Stimulated activated naive CD8-positive, alpha-beta T cell treated with anti-CD3 and anti-CD28 coated beads, Interleukin-15, Interleukin-2, amounts not matched to agents 100 ng/mL and 50 ng/mL, for 24 hours (primary cell): ENCODE measurements around the gene SCNM1.
"Not testable (repeated sequence)": the region's sequence is repeated elsewhere in the genome, so short reads cannot be mapped to it uniquely, and the experiment has no call there.

Experiments used
- H3K27ac Mint-ChIP-seq: one replicate; pipeline ENCODE4 v1.8.0; 2021; ENCODE audit warnings: mild to moderate bottlenecking, mixed read lengths
- H3K27me3 Mint-ChIP-seq: one replicate; pipeline ENCODE4 v1.8.0; 2021; ENCODE audit warnings: mixed read lengths
- H3K36me3 Mint-ChIP-seq: one replicate; pipeline ENCODE4 v1.8.0; 2021; ENCODE audit warnings: low read depth, mixed read lengths
- H3K4me1 Mint-ChIP-seq: one replicate; pipeline ENCODE4 v1.8.0; 2021; ENCODE audit warnings: low read depth, mixed read lengths
- H3K4me3 Mint-ChIP-seq: one replicate; pipeline ENCODE4 v1.8.0; 2021; ENCODE audit warnings: mild to moderate bottlenecking, mixed read lengths
- H3K9me3 Mint-ChIP-seq: one replicate; pipeline ENCODE4 v1.8.0; 2021; ENCODE audit warnings: mixed read lengths

The SCNM1 gene

GRCh38 chr1:151166505-151166956 lies 587 bp downstream of the SCNM1 start:
- Mint-ChIP-seq H3K27me3 (no peaks in the 10 kb centered on the region), H3K9me3 (no peaks in the 10 kb centered on the region), H3K27ac (peak overlapping the region; percentile 98), H3K4me3 (peak overlapping the region; percentile 95), H3K36me3 (peaks cover 59% of the 10 kb centered on the region), H3K4me1 (peaks cover 51% of the 10 kb centered on the region)

- Mint-ChIP-seq H3K4me1 (peaks cover 45% of the 10 kb centered on the region), H3K9me3 (no peaks in the 10 kb centered on the region), H3K36me3 (peaks cover 57% of the 10 kb centered on the region), H3K27me3 (no peaks in the 10 kb centered on the region), H3K4me3 (peak overlapping the region; percentile 95), H3K27ac (peak overlapping the region; percentile 98)
Observed at GRCh38 chr1:151167116-151167515, 1.2 kb downstream of the SCNM1 start.

DNA sequence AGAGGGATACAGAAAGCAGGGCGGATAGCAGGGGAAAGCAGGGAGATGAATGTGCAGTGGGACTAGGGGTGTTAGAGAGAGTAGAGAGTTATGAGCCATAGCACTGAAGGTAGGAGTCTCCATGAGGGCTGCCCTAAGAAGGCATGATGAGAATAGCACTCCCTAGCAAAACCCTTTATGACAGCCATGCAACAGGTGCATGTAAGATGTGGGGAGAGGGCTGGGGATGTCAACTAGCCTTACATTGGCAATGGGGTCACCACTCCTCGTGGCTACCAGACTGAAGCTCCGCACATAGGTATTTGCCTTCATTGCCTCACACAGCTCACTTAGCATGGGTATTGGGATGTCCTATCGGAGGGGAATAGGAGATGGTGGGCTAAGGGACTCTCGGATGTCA lies 5.2 kb downstream of the SCNM1 start:
- no peaks in the 10 kb centered on the region for H3K27me3 Mint-ChIP-seq
- H3K4me3 Mint-ChIP-seq = no peak overlapping the region
- H3K27ac Mint-ChIP-seq = peak overlapping the region; percentile 45
- peaks cover 15% of the 10 kb centered on the region for H3K4me1 Mint-ChIP-seq
- peaks cover 55% of the 10 kb centered on the region for H3K36me3 Mint-ChIP-seq
- no peaks in the 10 kb centered on the region for H3K9me3 Mint-ChIP-seq

DNA sequence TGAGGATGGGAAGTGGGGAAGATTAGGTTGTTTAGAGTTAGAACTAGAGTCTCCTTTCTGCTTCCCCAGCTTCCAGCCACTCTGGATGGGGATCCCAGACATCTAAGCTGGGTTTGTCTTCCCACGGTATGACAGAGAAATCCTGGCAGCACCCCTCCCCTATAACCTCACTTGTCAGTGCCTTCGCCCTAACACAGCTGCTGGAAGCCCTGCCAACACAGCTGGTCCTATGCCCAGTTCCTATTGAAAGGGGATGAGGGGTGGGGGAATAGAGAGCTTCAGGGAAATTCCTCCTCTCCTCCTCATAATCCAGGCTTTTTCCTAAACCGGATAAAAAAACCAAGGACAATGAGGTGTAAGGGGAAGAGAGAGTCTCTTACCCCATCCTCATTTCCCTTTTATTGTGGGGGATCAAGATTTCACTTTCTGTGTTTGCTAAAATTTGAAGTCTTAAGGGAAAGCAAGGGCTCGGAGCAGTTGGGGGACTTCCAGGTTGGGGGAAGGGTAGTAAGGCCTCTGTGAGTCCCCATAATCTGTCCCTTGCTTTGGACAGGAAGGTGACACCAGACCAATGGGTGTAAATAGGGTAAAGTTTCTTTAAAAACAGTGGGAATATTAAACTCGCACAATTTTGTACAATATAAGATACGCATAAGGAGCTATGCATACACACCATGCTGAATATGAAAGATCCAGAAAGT lies 9.2 kb downstream of the SCNM1 start:
- no peaks in the 10 kb centered on the region for H3K4me1 Mint-ChIP-seq
- H3K36me3 Mint-ChIP-seq = peaks cover 52% of the 10 kb centered on the region
- H3K27ac Mint-ChIP-seq = no peak overlapping the region
- H3K9me3 Mint-ChIP-seq = no peaks in the 10 kb centered on the region
- no peak overlapping the region for H3K4me3 Mint-ChIP-seq
- H3K27me3 Mint-ChIP-seq = no peaks in the 10 kb centered on the region

- H3K27ac Mint-ChIP-seq = peak within 1 kb of the TSS; percentile 67
- H3K4me1 Mint-ChIP-seq = no peaks in the 10 kb centered on the region
- peaks cover 56% of the 10 kb centered on the region for H3K36me3 Mint-ChIP-seq
- H3K27me3 Mint-ChIP-seq = no peaks in the 10 kb centered on the region
- no peaks in the 10 kb centered on the region for H3K9me3 Mint-ChIP-seq
- no peak within 1 kb of the TSS for H3K4me3 Mint-ChIP-seq
Observed at GRCh38 chr1:151175863-151176262, 9.9 kb downstream of the SCNM1 start, which contains the start of gene TMOD4. TMOD4 (minus strand) TSS chr1:151175981; CDS start chr1:151174875, 1,106 bp downstream.

- H3K4me3 Mint-ChIP-seq = no peak overlapping the region
- no peaks in the 10 kb centered on the region for H3K4me1 Mint-ChIP-seq
- peaks cover 60% of the 10 kb centered on the region for H3K36me3 Mint-ChIP-seq
Observed at GRCh38 chr1:151176514-151177045, 10.6 kb downstream of the SCNM1 start.

GRCh38 chr1:151184211-151184610 lies 18.3 kb downstream of the SCNM1 start:
- peaks cover 52% of the 10 kb centered on the region for H3K36me3 Mint-ChIP-seq

More at GRCh38 chr1:151176514-151177045, 10.6 kb downstream of the SCNM1 start:
- no peaks in the 10 kb centered on the region for H3K9me3 Mint-ChIP-seq
- H3K27me3 Mint-ChIP-seq = no peaks in the 10 kb centered on the region
- H3K27ac Mint-ChIP-seq = no peak overlapping the region

DNA sequence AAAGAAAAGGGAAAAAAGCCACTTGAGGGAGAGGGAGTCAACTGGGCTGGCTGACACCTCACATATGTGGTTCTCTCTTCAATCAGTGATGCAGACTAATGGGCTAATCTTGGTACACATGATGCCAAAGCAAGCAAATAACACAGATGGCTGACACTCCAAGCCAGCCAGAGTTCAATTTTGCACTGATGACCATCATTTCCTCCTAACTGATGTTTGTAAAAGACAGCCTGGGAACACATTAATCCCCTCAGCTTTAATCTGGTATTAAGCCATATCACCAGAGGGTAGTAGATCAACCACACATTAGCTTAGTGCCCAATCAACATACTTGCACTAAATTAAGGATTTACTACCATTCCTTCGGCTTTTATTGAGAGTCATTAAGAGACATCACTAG lies 21.3 kb downstream of the SCNM1 start:
- H3K27ac Mint-ChIP-seq = no peak overlapping the region
- H3K36me3 Mint-ChIP-seq = peaks cover 36% of the 10 kb centered on the region
- H3K27me3 Mint-ChIP-seq = no peaks in the 10 kb centered on the region
- peaks cover 30% of the 10 kb centered on the region for H3K4me1 Mint-ChIP-seq
- no peak overlapping the region for H3K4me3 Mint-ChIP-seq
- H3K9me3 Mint-ChIP-seq = no peaks in the 10 kb centered on the region

More at GRCh38 chr1:151184211-151184610, 18.3 kb downstream of the SCNM1 start:
- no peak overlapping the region for H3K27ac Mint-ChIP-seq
- peaks cover 16% of the 10 kb centered on the region for H3K4me1 Mint-ChIP-seq
- H3K4me3 Mint-ChIP-seq = no peak overlapping the region
- no peaks in the 10 kb centered on the region for H3K9me3 Mint-ChIP-seq
- no peaks in the 10 kb centered on the region for H3K27me3 Mint-ChIP-seq

GRCh38 chr1:151188667-151189066 lies 22.7 kb downstream of the SCNM1 start:
- H3K36me3 Mint-ChIP-seq = peaks cover 24% of the 10 kb centered on the region
- peak overlapping the region; percentile 98 for H3K4me3 Mint-ChIP-seq
- not testable (repeated sequence) for H3K27me3 Mint-ChIP-seq, H3K9me3 Mint-ChIP-seq
- H3K27ac Mint-ChIP-seq = peak overlapping the region; percentile 98
- H3K4me1 Mint-ChIP-seq = peaks cover 30% of the 10 kb centered on the region

DNA sequence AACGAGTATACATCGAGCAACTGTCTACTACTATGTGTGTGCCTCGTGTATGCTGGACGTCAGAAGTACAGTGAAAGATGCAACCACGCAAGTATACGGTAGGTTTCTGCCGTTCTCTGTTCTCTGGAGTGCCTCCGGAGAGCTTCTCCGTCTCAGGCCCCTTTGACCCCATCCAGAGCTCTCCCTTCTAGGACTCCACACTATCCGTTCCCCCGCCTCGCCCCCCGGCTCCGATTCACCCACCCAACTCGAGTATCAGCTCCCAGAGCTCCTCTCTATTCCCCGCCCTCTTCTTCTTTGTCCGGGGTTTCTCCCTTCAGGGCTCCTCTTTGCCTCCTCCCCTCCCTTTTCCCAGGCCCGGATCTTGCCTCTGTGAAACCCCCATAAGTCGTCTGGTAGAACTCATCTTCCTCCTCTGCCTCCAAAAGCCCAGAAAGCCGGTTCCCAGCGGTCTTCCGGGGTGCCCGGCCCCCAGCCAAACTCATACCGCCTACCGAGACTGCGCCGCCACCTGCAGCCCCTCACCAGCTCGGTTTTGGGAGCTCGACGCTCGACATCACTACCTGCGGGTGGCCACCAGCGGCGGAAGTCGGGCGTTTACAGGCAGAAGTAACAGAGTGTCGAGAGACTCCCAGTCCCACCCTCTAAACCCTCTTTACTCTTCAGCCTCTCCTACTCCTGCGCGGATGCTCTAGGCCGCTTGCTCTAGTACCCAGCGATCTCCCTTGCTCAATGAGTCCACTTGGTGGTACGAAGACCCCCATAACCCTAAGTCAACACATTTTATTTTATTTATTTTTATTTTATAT lies 23.9 kb downstream of the SCNM1 start, which contains the start of gene VPS72:
Gene VPS72, minus strand, starts transcription at position 561 of the 809 bp plus-strand sequence. Its CDS starts 76 bp downstream, at position 485.
- H3K27ac Mint-ChIP-seq = peak within 1 kb of the TSS; percentile 98
- H3K9me3 Mint-ChIP-seq = no peaks in the 10 kb centered on the region
- peaks cover 15% of the 10 kb centered on the region for H3K36me3 Mint-ChIP-seq
- H3K4me3 Mint-ChIP-seq = peak within 1 kb of the TSS; percentile 98
- peaks cover 30% of the 10 kb centered on the region for H3K4me1 Mint-ChIP-seq
- no peaks in the 10 kb centered on the region for H3K27me3 Mint-ChIP-seq

DNA sequence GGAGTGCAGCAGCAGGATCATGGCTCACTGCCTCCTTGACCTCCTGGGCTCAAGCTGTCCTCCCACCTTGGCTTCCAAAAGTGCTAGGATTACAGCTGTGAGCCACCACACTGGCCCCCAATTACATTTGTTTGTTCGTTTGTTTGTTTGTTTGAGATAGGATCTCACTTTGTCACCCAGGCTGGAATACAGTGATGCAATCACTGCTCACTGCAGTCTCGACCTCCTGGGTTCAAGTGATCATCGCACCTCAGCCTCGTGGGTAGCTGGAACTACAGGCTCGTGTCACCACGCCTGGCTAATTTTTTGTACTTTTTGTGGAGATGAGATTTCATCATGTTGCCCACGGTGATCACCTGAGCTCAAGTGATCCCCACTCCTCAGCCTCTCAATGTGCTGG lies 26.1 kb downstream of the SCNM1 start:
- H3K4me1 Mint-ChIP-seq = peaks cover 34% of the 10 kb centered on the region
- H3K9me3 Mint-ChIP-seq = no peaks in the 10 kb centered on the region
- H3K27me3 Mint-ChIP-seq = no peaks in the 10 kb centered on the region
- H3K27ac Mint-ChIP-seq = no peak overlapping the region
- H3K36me3 Mint-ChIP-seq = peaks cover 3% of the 10 kb centered on the region
- no peak overlapping the region for H3K4me3 Mint-ChIP-seq

DNA sequence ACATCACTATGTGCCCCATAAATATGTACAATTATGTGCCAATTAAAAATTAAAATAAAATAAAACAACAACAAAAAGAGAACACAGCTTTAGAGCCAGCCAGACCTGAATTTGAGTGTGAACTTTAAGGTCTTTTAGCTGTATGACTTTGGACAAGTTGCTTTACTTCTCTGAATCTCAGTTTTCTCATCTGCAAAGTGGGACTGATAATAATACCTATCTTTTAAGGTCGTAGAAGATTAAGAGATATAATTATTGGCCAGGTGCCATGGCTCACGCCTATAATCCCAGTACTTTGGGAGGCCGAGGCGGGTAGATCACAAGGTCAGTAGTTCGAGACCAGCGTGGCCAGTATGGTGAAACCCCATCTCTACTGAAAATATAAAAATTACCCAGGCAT lies 27.4 kb downstream of the SCNM1 start:
- no peak overlapping the region for H3K27ac Mint-ChIP-seq
- H3K4me3 Mint-ChIP-seq = no peak overlapping the region
- H3K9me3 Mint-ChIP-seq = no peaks in the 10 kb centered on the region
- peaks cover 37% of the 10 kb centered on the region for H3K4me1 Mint-ChIP-seq
- no peaks in the 10 kb centered on the region for H3K27me3 Mint-ChIP-seq
- peaks cover 3% of the 10 kb centered on the region for H3K36me3 Mint-ChIP-seq

GRCh38 chr1:151193856-151194255 lies 27.9 kb downstream of the SCNM1 start:
- H3K9me3 Mint-ChIP-seq = no peaks in the 10 kb centered on the region
- no peak overlapping the region for H3K27ac Mint-ChIP-seq
- H3K4me1 Mint-ChIP-seq = peaks cover 34% of the 10 kb centered on the region
- no peak overlapping the region for H3K4me3 Mint-ChIP-seq
- no peaks in the 10 kb centered on the region for H3K27me3 Mint-ChIP-seq
- H3K36me3 Mint-ChIP-seq = peaks cover 6% of the 10 kb centered on the region

- not testable (repeated sequence) for H3K27me3 Mint-ChIP-seq, H3K27ac Mint-ChIP-seq, H3K9me3 Mint-ChIP-seq, H3K4me3 Mint-ChIP-seq
- Mint-ChIP-seq H3K4me1 (peaks cover 38% of the 10 kb centered on the region), H3K36me3 (peaks cover 18% of the 10 kb centered on the region)
Observed at GRCh38 chr1:151194894-151195594, 29.1 kb downstream of the SCNM1 start.
